Kidney epithelial cell (primary cell): ENCODE results near the gene PODNL1. TPM values are rescaled to one million over a fixed set of nuclear protein-coding genes. Genes with fewer than 3 reads are reported as not detected.

Source experiments
- DNase-seq: peaks from one replicate; pipeline ENCODE4 v3.0.0-alpha.2; 2010; ENCODE audit warnings: low read depth
- H3K27me3 ChIP-seq: 2 replicates; pipeline ENCODE4 v1.6.0; 2011; ENCODE audit warnings: low read length; ENCODE audit not compliant: control insufficient read depth, insufficient read depth
- H3K36me3 ChIP-seq: 2 replicates; pipeline ENCODE4 v1.5.1; 2011; ENCODE audit warnings: low read length; ENCODE audit not compliant: control insufficient read depth, insufficient read depth
- H3K4me3 ChIP-seq: 2 replicates; pipeline ENCODE4 v1.5.1; 2011; ENCODE audit warnings: low read depth, mild to moderate bottlenecking, control low read depth, low read length
- total RNA-seq: library from RNA; depleted of rRNA; stranded (reverse); fragments of >200 nt; gene quantifications from 2 replicates; pipeline ENCODE4 v1.2.3, GENCODE V29; 2015
- TF ChIP-seq, protein P1 (sequence below): IDR thresholded peaks from 2 replicates; pipeline ENCODE4 v1.5.1; 2011; ENCODE audit warnings: mild to moderate bottlenecking, moderate library complexity, low read length, control low read depth, inconsistent platforms; ENCODE audit not compliant: insufficient read depth, poor library complexity, severe bottlenecking

PODNL1 gene
- total RNA-seq, 1 donor from 2014 or later = not detected

DNA sequence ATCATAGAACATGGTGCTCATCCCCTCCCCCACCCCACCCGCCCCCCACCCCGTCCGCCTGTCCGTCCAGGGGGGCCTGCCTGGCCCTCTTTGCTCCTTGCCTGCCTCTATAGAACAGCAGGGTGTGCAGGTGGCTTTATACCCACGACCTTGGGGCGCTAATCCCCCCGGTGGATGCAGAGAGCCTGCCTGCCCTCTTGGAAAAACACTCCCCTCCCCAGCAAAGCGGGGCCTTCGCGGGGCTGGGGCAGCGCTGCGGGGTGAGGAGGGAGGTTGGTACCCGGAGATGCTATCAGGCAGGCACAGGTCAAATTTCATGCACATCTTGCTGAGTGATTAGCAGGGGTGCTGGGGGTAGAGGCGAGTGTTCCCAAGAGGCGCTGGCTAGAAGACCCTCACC is 46.0 kb upstream of the PODNL1 start:
- Histone ChIP-seq H3K4me3 (no peak overlapping the region), H3K27me3 (no peaks in the 10 kb centered on the region), H3K36me3 (peaks cover 1% of the 10 kb centered on the region)
- no peak for DNase-seq
- TF ChIP-seq, protein P1, sequence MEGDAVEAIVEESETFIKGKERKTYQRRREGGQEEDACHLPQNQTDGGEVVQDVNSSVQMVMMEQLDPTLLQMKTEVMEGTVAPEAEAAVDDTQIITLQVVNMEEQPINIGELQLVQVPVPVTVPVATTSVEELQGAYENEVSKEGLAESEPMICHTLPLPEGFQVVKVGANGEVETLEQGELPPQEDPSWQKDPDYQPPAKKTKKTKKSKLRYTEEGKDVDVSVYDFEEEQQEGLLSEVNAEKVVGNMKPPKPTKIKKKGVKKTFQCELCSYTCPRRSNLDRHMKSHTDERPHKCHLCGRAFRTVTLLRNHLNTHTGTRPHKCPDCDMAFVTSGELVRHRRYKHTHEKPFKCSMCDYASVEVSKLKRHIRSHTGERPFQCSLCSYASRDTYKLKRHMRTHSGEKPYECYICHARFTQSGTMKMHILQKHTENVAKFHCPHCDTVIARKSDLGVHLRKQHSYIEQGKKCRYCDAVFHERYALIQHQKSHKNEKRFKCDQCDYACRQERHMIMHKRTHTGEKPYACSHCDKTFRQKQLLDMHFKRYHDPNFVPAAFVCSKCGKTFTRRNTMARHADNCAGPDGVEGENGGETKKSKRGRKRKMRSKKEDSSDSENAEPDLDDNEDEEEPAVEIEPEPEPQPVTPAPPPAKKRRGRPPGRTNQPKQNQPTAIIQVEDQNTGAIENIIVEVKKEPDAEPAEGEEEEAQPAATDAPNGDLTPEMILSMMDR = no peak

DNA sequence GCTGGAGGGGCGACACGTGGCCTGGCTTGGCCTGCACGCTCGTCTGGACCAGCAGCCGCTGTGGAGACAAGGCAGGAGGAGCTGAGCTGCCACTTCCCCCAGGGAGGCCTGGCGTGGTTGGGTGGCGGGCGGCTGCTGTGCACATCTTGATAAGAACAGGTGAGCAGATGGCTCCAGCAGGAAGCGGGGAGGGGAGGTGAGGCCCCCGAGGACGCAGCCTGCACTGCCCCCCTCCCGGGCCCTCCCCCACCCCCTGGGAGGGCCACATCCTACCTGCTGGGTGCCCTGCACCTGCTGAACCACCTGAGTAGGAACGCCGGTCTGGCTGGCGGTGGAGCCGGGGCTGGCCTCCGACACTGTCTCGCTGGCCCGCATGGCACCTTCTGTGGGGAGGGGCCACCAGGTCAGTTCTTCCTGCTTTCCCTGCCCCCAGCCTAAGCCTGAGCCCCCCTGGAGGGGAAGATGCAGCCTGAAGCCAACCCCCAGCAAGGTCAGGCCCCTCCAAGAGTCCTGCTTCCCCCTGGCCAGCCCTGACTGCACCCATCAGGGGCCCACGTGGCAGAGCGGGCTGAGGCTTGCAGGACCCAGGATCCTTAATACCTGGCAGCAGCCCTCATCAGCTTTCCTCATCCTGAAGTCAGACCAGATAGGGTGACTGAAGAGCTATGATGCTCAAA is 45.1 kb upstream of the PODNL1 start:
- no peak overlapping the region for H3K4me3 ChIP-seq
- no peak for DNase-seq
- H3K36me3 ChIP-seq = peaks cover 1% of the 10 kb centered on the region
- no peaks in the 10 kb centered on the region for H3K27me3 ChIP-seq
- TF ChIP-seq, protein P1 = no peak

DNA sequence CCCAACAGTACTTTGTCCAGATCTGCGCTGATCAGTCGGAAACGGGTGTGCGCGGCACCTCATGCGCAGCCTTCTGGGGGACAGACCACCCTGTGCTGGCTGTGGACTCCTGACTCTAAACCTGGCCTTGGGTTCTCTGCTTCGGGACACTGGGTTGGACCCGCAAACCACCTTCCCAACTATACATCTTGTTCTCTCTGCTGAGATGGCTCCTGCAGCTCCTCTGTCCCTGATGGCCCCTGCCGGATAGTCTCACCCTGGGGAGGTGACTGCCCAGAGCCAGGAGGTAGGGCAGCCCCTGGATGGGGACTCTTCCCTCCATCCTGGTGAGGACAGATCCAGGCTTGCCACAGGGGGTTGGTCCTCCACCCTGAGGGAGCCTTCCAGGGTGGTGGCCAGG is 44.6 kb upstream of the PODNL1 start:
- DNase-seq = no peak
- H3K36me3 ChIP-seq = peaks cover 1% of the 10 kb centered on the region
- H3K4me3 ChIP-seq = no peak overlapping the region
- TF ChIP-seq, protein P1 = no peak
- no peaks in the 10 kb centered on the region for H3K27me3 ChIP-seq

DNA sequence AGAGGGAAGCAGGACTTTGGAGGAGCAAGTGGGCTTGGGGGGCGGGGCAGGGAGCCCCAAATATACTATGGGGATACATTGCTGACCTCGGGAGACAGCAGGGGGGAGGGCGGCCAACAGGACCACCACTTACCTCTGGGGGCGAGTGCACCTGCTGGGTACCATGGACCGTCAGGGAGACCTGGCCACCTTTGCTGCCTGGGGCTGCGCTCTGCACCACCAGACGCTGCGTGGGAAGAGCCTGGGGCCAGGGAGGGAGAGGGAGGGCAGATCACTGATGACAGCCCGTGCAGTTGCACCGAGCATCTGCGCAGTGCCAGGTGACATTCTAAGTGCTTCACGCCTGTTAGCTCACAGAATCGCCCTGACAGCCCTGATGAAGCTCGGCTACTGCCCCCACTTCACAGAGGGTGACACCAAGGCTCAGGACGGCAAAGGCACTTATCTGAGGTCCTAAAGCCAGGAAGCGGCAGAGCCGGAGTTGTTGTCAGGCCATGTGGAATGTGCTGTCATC is 43.8 kb upstream of the PODNL1 start:
- TF ChIP-seq, protein P1 = no peak
- H3K4me3 ChIP-seq = no peak overlapping the region
- no peak for DNase-seq

DNA sequence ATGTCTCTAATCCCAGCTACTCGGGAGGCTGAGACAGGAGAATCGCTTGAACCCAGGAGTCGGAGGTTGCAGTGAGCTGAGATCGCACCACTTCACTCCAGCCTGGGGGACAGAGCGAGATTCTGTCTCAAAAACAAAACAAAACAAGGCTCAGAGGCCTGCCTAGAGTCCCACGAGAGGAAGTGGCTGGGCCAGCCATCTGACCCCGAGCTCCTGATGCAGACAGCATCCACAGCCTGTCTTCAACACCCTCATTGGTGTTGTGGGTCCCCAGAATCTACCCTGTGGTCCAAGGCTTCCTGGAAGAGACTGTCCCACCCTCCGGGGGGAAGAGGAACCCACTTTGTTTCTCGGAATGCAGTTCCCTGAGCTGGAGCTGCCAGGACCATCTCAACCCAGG is 43.2 kb upstream of the PODNL1 start:
- Histone ChIP-seq H3K27me3 (no peaks in the 10 kb centered on the region), H3K36me3 (no peaks in the 10 kb centered on the region), H3K4me3 (no peak overlapping the region)
- TF ChIP-seq, protein P1 = no peak
- no peak for DNase-seq

More for the DNA sequence above, 43.8 kb upstream of the PODNL1 start:
- H3K36me3 ChIP-seq = no peaks in the 10 kb centered on the region
- H3K27me3 ChIP-seq = no peaks in the 10 kb centered on the region

DNA sequence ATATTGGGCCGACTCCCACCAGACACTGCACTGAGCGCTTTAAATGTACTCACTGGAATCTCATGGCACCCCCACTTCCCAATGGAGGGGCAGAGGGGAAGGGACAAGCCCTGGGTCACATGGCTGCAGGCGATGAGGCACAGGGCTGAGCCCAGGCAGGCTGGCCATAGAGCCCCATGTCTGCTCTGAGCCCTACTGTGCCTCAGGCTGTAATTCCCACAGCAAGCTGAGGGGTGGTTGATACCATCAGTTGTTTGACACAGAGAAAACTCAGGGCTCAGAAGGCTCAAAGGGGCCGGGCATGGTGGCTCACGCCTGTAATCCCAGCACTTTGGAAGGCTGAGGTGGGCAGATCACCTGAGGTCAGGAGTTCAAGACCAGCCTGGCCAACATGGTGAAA is 42.8 kb upstream of the PODNL1 start:
- Histone ChIP-seq H3K27me3 (no peaks in the 10 kb centered on the region), H3K36me3 (no peaks in the 10 kb centered on the region), H3K4me3 (no peak overlapping the region)
- TF ChIP-seq, protein P1 = no peak
- DNase-seq = no peak
